ENCODE results near the gene U2SURP. TPM values are rescaled to one million over a fixed set of nuclear protein-coding genes. Genes with fewer than 3 reads are reported as not detected.

U2SURP gene
- total RNA-seq, 4 donors from 2014 or later = 25.4 to 70.8 (median 51.0) TPM

GRCh38 chr3:143078883-143079282 lies 77.5 kb downstream of the U2SURP start:
- no peak for TF ChIP-seq POLR2A (IDR thresholded peaks at IDR 0.05)
- no peak for TF ChIP-seq CTCF (IDR thresholded peaks at IDR 0.05)
- no peaks in the 10 kb centered on the region for H3K9me3 ChIP-seq
- no peak overlapping the region for H3K27ac ChIP-seq
- H3K27me3 ChIP-seq = no peaks in the 10 kb centered on the region
- no peaks in the 10 kb centered on the region for H3K4me1 ChIP-seq
- WGBS, 2 donors = 74 to 80% methylated on average over 1 to 3 of the region's 4 CpGs
- intact Hi-C loops (cut with DNase I) = no loop called here
- no peak for DNase-seq
- no peaks in the 10 kb centered on the region for H3K36me3 ChIP-seq
- H3K4me3 ChIP-seq = no peak overlapping the region

- 84 to 88% methylated on average over 5 of the region's 5 CpGs for WGBS, 2 donors
- intact Hi-C loops (cut with DNase I) = no loop called here
- Histone ChIP-seq H3K27me3 (no peaks in the 10 kb centered on the region), H3K4me3 (no peak overlapping the region), H3K9me3 (no peaks in the 10 kb centered on the region), H3K4me1 (no peaks in the 10 kb centered on the region), H3K36me3 (no peaks in the 10 kb centered on the region), H3K27ac (no peak overlapping the region)
- DNase-seq = no peak
- no peak for TF ChIP-seq POLR2A (IDR thresholded peaks at IDR 0.05)
- no peak for TF ChIP-seq CTCF (IDR thresholded peaks at IDR 0.05)
Observed at GRCh38 chr3:143080196-143080595, 78.8 kb downstream of the U2SURP start.

GRCh38 chr3:143081365-143081764 lies 80.0 kb downstream of the U2SURP start:
- Histone ChIP-seq H3K36me3 (no peaks in the 10 kb centered on the region), H3K4me1 (no peaks in the 10 kb centered on the region), H3K9me3 (no peaks in the 10 kb centered on the region), H3K27ac (no peak overlapping the region), H3K4me3 (no peak overlapping the region), H3K27me3 (no peaks in the 10 kb centered on the region)
- TF ChIP-seq POLR2A (IDR thresholded peaks at IDR 0.05) (no peak), CTCF (IDR thresholded peaks at IDR 0.05) (no peak)
- 73 to 81% methylated on average over 1 of the region's 1 CpG for WGBS, 2 donors
- intact Hi-C loops (cut with DNase I) = no loop called here
- DNase-seq = no peak

GRCh38 chr3:143081844-143082778 lies 80.7 kb downstream of the U2SURP start:
- no peaks in the 10 kb centered on the region for H3K4me1 ChIP-seq
- H3K4me3 ChIP-seq = peak overlapping the region in 1 of 4 donors; percentile 8
- H3K9me3 ChIP-seq = no peaks in the 10 kb centered on the region
- H3K27ac ChIP-seq = no peak overlapping the region
- intact Hi-C loops (cut with DNase I) = no loop called here
- TF ChIP-seq CTCF (IDR thresholded peaks at IDR 0.05) = no peak
- no peak for TF ChIP-seq POLR2A (IDR thresholded peaks at IDR 0.05)
- peak; percentile 1 for DNase-seq
- WGBS, 2 donors = 69 to 72% methylated on average over 19 of the region's 19 CpGs
- no peaks in the 10 kb centered on the region for H3K27me3 ChIP-seq
- H3K36me3 ChIP-seq = no peaks in the 10 kb centered on the region

GRCh38 chr3:143083781-143084180 lies 82.4 kb downstream of the U2SURP start:
- TF ChIP-seq POLR2A (IDR thresholded peaks at IDR 0.05) = no peak
- no peak for TF ChIP-seq CTCF (IDR thresholded peaks at IDR 0.05)
- intact Hi-C loops (cut with DNase I) = no loop called here
- Histone ChIP-seq H3K9me3 (no peaks in the 10 kb centered on the region), H3K27me3 (no peaks in the 10 kb centered on the region), H3K27ac (no peak overlapping the region), H3K4me3 (no peak overlapping the region), H3K36me3 (no peaks in the 10 kb centered on the region), H3K4me1 (no peaks in the 10 kb centered on the region)
- no peak for DNase-seq
- WGBS, 2 donors = 74 to 87% methylated on average over 3 of the region's 3 CpGs
